NCI-H82 (cell line): Measurements from ENCODE around the gene ATXN10.
"Not testable (repeated sequence)": the region's sequence is repeated elsewhere in the genome, so short reads cannot be mapped to it uniquely, and the experiment has no call there.

Experiments
- DNase-seq: peaks from one replicate; lab custom pipeline; 2025; lab: John Stamatoyannopoulos, UW

The ATXN10 gene

DNA sequence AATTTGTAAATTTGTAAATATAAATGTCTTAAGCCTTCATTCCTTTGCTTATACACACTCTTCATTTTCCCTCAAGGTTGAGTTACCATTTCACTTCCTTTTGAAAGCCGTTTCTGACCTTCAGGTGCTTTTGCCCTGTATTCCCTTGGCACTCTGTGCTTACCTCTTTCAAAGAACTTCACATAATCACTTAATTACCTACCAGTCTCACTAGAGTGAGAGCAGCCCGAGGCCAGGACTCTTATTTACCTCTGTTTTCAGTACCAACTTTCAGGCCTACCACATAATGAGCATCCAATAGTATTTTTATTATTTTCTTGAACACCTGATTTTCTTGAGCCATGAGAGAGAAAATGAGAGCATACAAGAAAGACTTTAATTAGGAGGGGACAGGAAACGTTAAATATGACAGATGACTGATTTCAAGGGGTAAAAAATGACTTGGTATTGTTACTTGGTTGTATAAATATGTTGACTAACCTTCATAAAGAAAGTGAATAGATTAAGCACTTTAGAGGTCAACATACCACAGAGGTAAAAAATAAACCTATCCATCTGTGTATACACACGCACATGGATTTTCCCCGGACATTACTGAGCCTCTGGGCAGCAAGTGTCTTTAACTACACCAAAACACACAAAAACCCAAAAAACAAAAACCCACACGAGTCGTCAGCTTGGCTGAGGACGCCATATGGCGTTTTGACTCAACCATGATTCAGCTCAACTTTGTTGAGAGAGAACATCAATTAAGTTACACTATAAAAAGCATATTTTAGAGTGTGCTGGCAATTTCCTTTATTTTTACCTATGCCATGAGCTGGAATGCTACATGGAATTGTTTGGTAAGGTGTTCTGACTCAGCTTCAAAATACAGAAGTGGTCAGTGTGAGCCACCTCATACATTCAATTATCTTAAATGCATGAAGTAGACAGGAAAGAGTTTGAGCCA, 7.6 kb downstream of the ATXN10 start:
- no peak for DNase-seq

GRCh38 chr22:45680932-45681700, 9.5 kb downstream of the ATXN10 start:
- no peak for DNase-seq

- DNase-seq: no peak
Observed at GRCh38 chr22:45682064-45682463, 10.4 kb downstream of the ATXN10 start.

GRCh38 chr22:45682773-45683172, 11.1 kb downstream of the ATXN10 start:
- not testable (repeated sequence) for DNase-seq

DNA sequence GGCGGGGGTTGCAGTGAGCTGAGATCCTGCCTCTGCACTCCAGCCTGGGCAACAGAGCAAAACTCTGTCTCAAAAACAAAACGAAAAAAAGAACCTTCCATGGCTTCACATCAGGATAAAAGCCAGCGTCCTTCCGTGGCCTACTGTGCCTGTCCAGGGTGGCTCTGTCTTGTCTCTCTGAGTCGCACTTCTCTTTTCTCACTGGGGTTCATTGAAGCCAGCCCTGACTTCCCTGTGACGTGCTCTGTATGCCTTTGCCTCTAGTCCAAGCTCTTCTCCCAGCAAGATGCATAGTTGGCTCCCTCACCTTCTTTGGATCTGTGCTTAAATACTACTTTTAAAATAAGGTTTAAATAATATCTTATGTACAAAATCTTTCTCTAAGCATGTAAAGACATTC, 11.6 kb downstream of the ATXN10 start:
- DNase-seq: no peak

GRCh38 chr22:45683680-45684079, 12.0 kb downstream of the ATXN10 start:
- DNase-seq: no peak

- no peak for DNase-seq
Observed at GRCh38 chr22:45684169-45684568, 12.5 kb downstream of the ATXN10 start.

GRCh38 chr22:45684752-45685574, 13.3 kb downstream of the ATXN10 start:
- DNase-seq: no peak

DNA sequence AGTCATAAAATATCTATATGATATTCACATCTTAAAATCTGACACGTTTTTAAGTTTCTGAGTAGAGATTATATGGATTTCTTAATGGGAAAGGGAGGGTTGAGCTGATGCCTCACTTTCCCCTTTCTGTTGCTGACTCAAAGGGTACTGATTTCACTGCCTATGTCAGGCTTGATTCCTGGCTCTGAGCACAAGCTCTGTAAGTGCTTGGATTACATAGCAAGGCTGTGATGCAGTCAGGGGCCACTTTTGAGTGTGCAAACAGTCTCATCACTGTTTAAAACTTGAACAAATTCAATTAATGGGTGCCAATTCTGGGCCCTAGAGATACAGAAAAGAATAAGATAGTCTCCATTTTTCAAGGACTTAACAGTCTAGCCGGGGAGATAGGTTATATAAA, 14.4 kb downstream of the ATXN10 start:
- DNase-seq: no peak

DNA sequence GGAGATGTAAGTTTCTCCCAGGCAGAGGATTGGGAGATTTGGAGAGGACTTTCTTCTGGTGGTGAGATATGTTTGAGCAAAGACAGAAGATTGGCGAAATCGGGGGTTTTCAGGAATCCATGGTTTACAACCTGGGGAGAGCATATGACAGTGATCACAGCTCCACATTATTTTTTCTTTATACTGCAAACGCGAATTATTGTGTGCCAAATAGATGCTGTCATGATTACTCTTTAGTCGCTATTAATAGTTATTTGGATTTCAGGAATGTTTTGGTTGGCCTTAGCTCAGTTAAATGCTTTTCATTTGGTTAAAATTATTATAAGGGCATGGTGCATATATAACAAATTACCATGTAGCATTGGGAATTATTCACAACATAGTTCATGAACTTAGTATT, 15.2 kb downstream of the ATXN10 start:
- DNase-seq: no peak

GRCh38 chr22:45688600-45689080, 17.0 kb downstream of the ATXN10 start:
- no peak for DNase-seq

GRCh38 chr22:45689211-45689610, 17.6 kb downstream of the ATXN10 start:
- DNase-seq: no peak

DNA sequence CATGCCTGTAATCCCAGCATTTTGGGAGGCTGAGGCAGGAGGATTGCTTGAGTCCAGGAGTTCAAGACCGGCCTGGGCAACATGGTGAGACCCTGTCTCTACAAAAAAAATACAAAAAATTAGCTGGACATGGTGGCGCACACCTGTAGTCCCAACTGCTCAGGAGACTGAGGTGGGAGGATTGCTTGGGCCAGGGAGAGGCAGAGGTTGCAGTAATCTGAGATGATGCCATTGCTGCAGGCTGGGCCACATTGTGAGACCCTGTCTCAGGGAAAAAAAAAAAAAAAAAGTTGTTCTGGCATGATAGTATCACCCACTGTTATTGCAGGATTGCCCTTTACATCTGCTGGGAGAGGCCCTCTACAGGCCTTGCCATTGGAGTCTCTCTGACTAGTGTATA, 18.4 kb downstream of the ATXN10 start:
- DNase-seq: no peak

DNA sequence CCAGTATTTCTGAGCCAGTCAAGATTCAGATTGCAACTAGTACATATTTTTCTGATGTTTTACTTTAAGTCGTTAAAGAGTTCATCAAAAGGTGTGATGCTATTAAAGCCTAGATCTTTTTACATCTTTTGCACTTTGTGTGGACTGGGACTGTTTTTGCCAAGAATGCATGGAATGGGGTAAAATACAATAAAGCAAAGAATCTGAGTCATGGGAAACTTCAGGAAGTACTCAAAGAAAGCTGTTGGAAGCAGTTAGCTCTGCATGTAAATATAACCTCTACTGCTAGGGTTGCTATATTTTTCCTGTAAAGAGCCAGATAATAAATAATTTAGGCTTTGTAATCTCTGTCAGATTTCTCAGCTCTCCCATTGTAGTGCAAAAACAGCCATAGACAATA, 20.9 kb downstream of the ATXN10 start:
- no peak for DNase-seq

- DNase-seq: no peak
Observed at GRCh38 chr22:45693835-45694234, 22.2 kb downstream of the ATXN10 start.

GRCh38 chr22:45696227-45696626, 24.6 kb downstream of the ATXN10 start:
- no peak for DNase-seq

DNA sequence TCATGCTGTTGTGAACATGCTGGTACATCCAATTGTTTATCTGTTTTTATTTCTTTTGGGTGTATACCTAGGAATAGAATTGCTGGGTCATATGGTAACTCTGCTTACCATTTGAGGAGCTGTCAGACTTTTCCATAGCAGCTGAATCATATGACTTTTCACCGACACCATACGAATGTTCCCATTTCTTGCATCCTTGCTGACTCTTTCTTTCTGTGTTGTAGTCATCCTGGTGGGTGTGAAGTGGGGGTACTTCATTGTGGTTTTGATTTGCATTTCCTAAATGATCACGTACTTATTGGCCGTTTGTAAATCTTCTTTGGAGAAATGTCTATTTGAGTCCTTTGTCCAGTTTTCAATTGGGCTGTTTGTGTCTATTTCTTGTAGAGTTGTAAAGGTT, 26.5 kb downstream of the ATXN10 start:
- DNase-seq: no peak

GRCh38 chr22:45702981-45703380, 31.3 kb downstream of the ATXN10 start:
- no peak for DNase-seq

GRCh38 chr22:45703758-45704157, 32.1 kb downstream of the ATXN10 start:
- DNase-seq: no peak

- DNase-seq: no peak
Observed at GRCh38 chr22:45704648-45705047, 33.0 kb downstream of the ATXN10 start.

DNA sequence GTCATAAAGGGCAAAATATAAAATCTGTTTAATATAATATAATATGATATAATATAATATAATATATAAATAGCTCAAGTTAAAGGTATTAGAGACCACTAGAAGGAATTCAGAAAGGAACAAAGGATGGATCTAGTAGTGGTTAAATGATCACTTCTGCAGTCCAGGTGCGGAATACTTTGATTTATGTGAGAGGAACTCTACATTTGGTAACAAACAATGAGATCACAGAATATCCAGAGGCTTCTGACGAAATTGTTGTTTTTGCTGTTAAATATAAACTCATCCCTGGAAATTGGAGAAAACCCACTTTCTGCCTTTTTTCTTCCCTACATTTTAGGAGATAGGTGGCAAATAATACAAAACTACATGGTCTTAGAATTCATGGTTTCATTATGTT, 36.0 kb downstream of the ATXN10 start:
- no peak for DNase-seq

DNA sequence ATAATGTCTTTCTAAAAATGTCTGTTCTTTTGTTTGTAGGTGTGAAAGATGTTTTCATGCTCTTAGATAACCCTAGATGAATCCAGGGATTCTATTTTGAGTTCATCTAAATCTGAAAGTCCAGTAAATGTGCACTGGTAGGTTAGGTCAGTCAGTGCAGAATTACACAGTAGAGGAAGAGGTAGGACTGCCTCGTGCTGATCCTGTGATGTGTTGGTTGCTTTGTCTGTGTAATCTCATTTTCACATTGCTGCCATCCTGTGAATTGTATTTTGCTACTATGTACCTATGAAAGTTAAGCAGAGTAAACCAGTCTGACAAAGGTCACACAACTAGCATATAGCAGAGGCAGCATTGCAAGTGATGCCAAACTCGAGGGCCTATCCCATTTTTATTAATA, 36.5 kb downstream of the ATXN10 start:
- no peak for DNase-seq
